HUES48 (cell line): ENCODE measurements around the gene CFTR.

ENCODE experiments used
- H3K27ac ChIP-seq: one replicate; pipeline ENCODE4 v1.7.0; 2013; ENCODE audit warnings: low read depth, low read length, inconsistent platforms
- H3K27me3 ChIP-seq: 2 replicates; pipeline ENCODE4 v1.6.1; 2013; ENCODE audit warnings: mild to moderate bottlenecking, low read length; ENCODE audit not compliant: control insufficient read depth, insufficient read depth
- H3K36me3 ChIP-seq: 2 replicates; pipeline ENCODE4 v1.6.1; 2013; ENCODE audit warnings: low read length; ENCODE audit not compliant: control insufficient read depth, insufficient read depth
- H3K4me1 ChIP-seq: 2 replicates; pipeline ENCODE4 v1.6.1; 2013; ENCODE audit warnings: mild to moderate bottlenecking, low read length; ENCODE audit not compliant: control insufficient read depth, insufficient read depth
- H3K4me3 ChIP-seq: 2 replicates; pipeline ENCODE4 v1.5.1; 2013; ENCODE audit warnings: mild to moderate bottlenecking, low read depth, low read length
- H3K9ac ChIP-seq: 2 replicates; pipeline ENCODE4 v1.6.1; 2013; ENCODE audit warnings: mild to moderate bottlenecking, low read depth, low read length, moderate library complexity
- H3K9me3 ChIP-seq: 2 replicates; pipeline ENCODE4 v1.6.1; 2013; ENCODE audit warnings: low read length; ENCODE audit not compliant: control insufficient read depth, insufficient read depth

The CFTR gene

DNA sequence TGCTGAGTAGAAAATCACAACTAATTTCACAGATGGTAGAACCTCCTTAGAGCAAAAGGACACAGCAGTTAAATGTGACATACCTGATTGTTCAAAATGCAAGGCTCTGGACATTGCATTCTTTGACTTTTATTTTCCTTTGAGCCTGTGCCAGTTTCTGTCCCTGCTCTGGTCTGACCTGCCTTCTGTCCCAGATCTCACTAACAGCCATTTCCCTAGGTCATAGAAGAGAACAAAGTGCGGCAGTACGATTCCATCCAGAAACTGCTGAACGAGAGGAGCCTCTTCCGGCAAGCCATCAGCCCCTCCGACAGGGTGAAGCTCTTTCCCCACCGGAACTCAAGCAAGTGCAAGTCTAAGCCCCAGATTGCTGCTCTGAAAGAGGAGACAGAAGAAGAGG lies 186.9 kb downstream of the CFTR start:
- H3K9me3 ChIP-seq = no peaks in the 10 kb centered on the region
- H3K9ac ChIP-seq = no peak overlapping the region
- no peak overlapping the region for H3K27ac ChIP-seq
- H3K4me1 ChIP-seq = peaks cover 17% of the 10 kb centered on the region
- H3K4me3 ChIP-seq = no peak overlapping the region
- H3K36me3 ChIP-seq = no peaks in the 10 kb centered on the region
- no peaks in the 10 kb centered on the region for H3K27me3 ChIP-seq

DNA sequence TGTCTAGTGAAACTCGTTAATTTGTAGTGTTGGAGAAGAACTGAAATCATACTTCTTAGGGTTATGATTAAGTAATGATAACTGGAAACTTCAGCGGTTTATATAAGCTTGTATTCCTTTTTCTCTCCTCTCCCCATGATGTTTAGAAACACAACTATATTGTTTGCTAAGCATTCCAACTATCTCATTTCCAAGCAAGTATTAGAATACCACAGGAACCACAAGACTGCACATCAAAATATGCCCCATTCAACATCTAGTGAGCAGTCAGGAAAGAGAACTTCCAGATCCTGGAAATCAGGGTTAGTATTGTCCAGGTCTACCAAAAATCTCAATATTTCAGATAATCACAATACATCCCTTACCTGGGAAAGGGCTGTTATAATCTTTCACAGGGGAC lies 187.6 kb downstream of the CFTR start:
- H3K4me3 ChIP-seq = no peak overlapping the region
- no peaks in the 10 kb centered on the region for H3K36me3 ChIP-seq
- no peaks in the 10 kb centered on the region for H3K9me3 ChIP-seq
- peaks cover 24% of the 10 kb centered on the region for H3K4me1 ChIP-seq
- H3K27me3 ChIP-seq = no peaks in the 10 kb centered on the region
- no peak overlapping the region for H3K27ac ChIP-seq
- no peak overlapping the region for H3K9ac ChIP-seq

DNA sequence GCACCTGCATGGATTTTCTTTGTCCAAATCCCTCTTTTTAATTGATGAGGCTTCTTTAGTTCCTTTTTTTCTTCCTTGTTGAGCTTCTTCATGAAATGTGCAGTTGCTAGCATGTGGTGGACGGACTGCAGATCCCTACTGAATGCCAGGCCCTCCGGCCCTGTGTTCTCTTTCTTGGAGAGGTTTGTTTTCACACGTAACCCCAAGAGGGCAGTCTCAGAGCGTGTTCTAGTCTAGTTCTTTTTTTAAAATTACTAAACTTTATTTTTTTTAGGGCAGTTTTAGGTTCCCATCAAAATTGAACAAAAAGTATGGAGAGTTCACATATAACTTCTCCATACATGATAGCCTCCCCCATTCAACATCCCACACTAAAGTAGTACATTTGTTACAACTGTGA lies 190.0 kb downstream of the CFTR start:
- no peaks in the 10 kb centered on the region for H3K9me3 ChIP-seq
- H3K4me1 ChIP-seq = peaks cover 48% of the 10 kb centered on the region
- no peak overlapping the region for H3K4me3 ChIP-seq
- H3K27me3 ChIP-seq = no peaks in the 10 kb centered on the region
- H3K27ac ChIP-seq = no peak overlapping the region
- no peaks in the 10 kb centered on the region for H3K36me3 ChIP-seq
- H3K9ac ChIP-seq = no peak overlapping the region

DNA sequence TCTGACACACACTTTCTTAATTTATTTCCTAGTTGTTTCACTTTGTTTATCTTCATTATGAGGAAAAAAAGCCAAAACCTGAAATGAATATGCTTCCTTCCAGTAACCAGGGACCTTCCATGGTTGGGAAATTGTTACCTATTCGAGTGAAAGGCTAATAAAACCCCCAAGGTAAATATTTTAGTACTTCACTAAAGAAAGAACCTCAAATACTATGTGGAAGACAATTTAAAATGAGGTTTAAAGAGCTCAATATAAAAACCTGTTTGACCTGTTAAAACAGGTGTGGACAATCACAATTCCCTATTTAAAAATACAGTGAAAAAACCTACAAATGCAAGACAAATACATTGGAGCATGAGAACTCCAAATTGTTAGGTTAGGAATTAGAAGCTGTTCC lies 192.6 kb downstream of the CFTR start:
- H3K4me3 ChIP-seq = no peak overlapping the region
- H3K9me3 ChIP-seq = no peaks in the 10 kb centered on the region
- H3K27ac ChIP-seq = no peak overlapping the region
- no peaks in the 10 kb centered on the region for H3K27me3 ChIP-seq
- no peaks in the 10 kb centered on the region for H3K36me3 ChIP-seq
- peaks cover 71% of the 10 kb centered on the region for H3K4me1 ChIP-seq
- H3K9ac ChIP-seq = no peak overlapping the region

DNA sequence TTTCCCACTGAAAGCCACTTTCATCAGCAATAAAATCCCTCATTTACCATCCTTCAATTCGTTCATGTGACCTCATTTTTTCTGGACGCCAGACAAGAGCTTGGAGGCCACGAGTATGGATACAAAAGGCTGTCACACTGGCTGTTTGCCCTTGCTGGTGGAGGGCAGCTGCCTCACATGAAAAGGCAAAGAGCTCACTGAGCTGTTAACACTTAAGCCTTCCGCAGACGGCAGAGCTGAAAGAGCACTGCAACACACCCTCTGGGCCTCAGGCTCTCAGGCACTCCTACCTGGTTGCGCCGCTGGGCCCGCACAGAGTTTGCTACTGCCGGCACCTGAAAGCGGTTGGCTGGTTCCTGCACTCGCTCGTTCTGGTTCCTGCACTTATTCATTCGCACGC lies 193.5 kb downstream of the CFTR start:
- Histone ChIP-seq H3K27me3 (no peaks in the 10 kb centered on the region), H3K4me3 (peak overlapping the region; percentile 21; the same call in 1 of the 2 replicates), H3K4me1 (peaks cover 71% of the 10 kb centered on the region), H3K9ac (no peak overlapping the region), H3K36me3 (no peaks in the 10 kb centered on the region), H3K27ac (peak overlapping the region; percentile 83), H3K9me3 (no peaks in the 10 kb centered on the region)

- no peaks in the 10 kb centered on the region for H3K9me3 ChIP-seq
- no peaks in the 10 kb centered on the region for H3K27me3 ChIP-seq
- H3K4me3 ChIP-seq = peak overlapping the region; percentile 9; the same call in 1 of the 2 replicates
- peaks cover 71% of the 10 kb centered on the region for H3K4me1 ChIP-seq
- peak overlapping the region; percentile 83 for H3K27ac ChIP-seq
- H3K36me3 ChIP-seq = no peaks in the 10 kb centered on the region
- H3K9ac ChIP-seq = no peak overlapping the region
These were observed 194.0 kb downstream of the CFTR start for GRCh38 chr7:117673839-117674238.

DNA sequence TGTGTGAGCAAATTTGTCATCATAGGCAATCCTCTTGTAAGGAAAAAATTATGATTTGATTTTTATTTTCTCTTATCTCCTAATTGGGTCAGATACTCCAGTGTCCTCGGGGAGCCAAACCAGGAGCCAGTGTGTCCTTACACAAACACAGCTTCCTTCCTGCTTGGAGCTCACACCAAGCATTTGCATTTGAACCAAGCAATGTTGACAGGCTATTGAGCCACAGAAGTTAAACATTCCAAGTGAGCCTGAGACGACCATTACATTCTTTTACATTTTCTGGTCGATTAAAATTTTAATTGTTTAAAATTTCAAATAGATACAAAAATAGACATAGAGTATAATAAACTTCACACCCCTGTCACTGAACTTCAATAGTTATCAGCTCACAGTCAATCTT lies 194.8 kb downstream of the CFTR start:
- no peak overlapping the region for H3K9ac ChIP-seq
- H3K36me3 ChIP-seq = no peaks in the 10 kb centered on the region
- H3K27ac ChIP-seq = peak overlapping the region; percentile 69
- peaks cover 71% of the 10 kb centered on the region for H3K4me1 ChIP-seq
- H3K4me3 ChIP-seq = no peak overlapping the region
- no peaks in the 10 kb centered on the region for H3K27me3 ChIP-seq
- H3K9me3 ChIP-seq = no peaks in the 10 kb centered on the region

DNA sequence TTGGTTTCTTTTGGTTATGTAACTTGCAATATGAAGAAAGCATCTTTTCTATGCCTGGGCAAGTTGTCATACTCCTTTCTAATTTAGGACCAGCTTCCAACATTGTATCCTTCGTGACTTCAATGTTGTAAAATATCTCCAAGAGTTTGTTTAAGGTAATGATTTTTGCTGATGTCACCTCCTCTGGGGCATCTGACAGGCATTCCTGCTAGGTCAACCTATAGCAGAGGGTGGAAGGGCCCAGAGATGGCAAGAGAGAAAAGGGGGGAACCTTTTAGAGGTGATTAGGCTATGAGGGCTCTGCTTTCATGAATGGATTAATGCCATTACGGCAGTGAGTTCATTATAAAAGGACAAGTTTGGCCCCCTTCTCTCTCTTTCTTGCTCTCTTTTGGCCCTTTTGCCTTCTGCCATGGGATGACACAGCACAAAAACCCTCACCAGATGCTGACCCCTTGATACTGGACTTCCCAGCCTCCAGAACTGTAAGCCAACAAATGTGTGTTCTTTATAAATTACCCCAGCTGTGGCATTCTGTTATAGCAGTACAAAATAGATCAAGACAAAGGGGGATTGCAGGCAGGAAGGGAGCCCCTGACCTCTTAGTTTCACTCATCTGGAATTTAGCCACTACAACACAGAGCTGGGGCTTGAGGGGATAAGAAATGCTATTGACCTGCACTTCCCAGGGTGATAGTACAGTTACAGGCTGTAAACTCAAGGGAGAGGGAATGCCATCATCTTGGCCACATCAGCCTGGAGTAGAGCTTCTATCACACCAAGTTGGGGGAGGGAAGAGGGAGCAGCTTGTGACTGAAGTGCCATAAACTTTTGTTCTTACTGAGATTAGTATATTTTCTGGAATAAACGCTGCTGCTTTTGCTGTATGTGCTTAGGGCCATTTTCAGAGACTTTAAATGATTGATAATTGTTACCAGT lies 195.9 kb downstream of the CFTR start:
- Histone ChIP-seq H3K9me3 (no peaks in the 10 kb centered on the region), H3K4me3 (no peak overlapping the region), H3K4me1 (peaks cover 63% of the 10 kb centered on the region), H3K36me3 (no peaks in the 10 kb centered on the region), H3K27ac (peak overlapping the region; percentile 52), H3K9ac (no peak overlapping the region), H3K27me3 (no peaks in the 10 kb centered on the region)

GRCh38 chr7:117679120-117679519 lies 199.3 kb downstream of the CFTR start:
- H3K9ac ChIP-seq = no peak overlapping the region
- H3K4me3 ChIP-seq = no peak overlapping the region
- H3K27me3 ChIP-seq = no peaks in the 10 kb centered on the region
- H3K36me3 ChIP-seq = no peaks in the 10 kb centered on the region
- peaks cover 44% of the 10 kb centered on the region for H3K4me1 ChIP-seq
- H3K9me3 ChIP-seq = no peaks in the 10 kb centered on the region
- H3K27ac ChIP-seq = no peak overlapping the region

- H3K9me3 ChIP-seq = no peaks in the 10 kb centered on the region
- H3K4me3 ChIP-seq = no peak overlapping the region
- H3K9ac ChIP-seq = no peak overlapping the region
- H3K4me1 ChIP-seq = peaks cover 15% of the 10 kb centered on the region; the same call in 1 of the 2 replicates
- H3K27ac ChIP-seq = peak overlapping the region; percentile 14
- H3K27me3 ChIP-seq = no peaks in the 10 kb centered on the region
- H3K36me3 ChIP-seq = no peaks in the 10 kb centered on the region
These were observed 203.0 kb downstream of the CFTR start for GRCh38 chr7:117682681-117683385.
